ENCODE data around the gene F12.

GRCh38 chr5:177449140-177450061, 40.0 kb upstream of the F12 start:
- TF ChIP-seq EZH2 (IDR thresholded peaks at IDR 0.05): no peak
- no peak for TF ChIP-seq CTCF (IDR thresholded peaks at IDR 0.05)

Data from neural progenitor cell (in vitro differentiated cells).